Epithelial cell of prostate (primary cell): ENCODE data around the gene TMEM204.

Experiments used
- DNase-seq: peaks from one replicate; pipeline ENCODE4 v3.0.0-alpha.2; 2011; ENCODE audit warnings: low read depth, low spot score
- H3K27ac ChIP-seq: fragments of 450-650 bp; 2 replicates; pipeline ENCODE4 v1.5.1; 2017; ENCODE audit warnings: mild to moderate bottlenecking

The TMEM204 gene

DNA sequence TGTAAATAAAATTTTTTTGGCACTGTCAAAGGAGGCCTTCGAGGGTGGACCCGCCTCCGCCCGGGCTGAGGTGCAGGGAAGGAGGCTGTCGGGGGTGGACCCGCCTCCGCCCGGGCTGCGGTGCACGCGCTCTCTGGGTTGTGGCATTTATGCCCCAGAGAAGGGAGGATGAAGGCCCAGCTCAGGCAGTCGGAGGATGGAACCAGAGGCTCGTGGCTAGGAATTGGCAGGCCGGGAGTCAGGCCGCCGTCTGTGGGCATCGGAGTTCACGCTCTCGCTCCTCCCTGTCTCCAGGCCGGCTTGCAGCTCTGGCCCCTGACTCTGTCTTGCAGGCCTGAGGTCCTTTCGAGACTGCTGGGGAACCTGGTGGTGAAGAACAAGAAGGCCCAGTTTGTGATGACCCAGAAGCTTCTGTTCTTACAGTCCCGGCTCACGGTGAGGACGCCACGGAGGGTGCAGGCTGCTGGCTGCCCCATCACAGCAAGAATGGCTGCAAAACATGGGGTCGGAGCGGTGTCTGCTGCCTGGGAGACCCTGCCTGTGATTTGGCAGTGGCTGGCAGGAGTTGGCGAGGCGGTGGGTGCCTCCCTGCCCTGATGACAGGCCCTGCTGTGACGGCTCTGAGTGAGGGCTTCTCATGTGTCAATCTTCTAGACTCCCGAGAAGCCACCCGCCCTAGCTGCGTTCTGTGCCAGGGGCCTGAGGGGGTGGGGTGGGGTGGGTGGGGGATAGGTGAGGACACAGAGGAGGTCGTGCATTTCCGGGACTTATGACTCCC is 34.4 kb upstream of the TMEM204 start:
- H3K27ac ChIP-seq = no peak overlapping the region
- no peak for DNase-seq

DNA sequence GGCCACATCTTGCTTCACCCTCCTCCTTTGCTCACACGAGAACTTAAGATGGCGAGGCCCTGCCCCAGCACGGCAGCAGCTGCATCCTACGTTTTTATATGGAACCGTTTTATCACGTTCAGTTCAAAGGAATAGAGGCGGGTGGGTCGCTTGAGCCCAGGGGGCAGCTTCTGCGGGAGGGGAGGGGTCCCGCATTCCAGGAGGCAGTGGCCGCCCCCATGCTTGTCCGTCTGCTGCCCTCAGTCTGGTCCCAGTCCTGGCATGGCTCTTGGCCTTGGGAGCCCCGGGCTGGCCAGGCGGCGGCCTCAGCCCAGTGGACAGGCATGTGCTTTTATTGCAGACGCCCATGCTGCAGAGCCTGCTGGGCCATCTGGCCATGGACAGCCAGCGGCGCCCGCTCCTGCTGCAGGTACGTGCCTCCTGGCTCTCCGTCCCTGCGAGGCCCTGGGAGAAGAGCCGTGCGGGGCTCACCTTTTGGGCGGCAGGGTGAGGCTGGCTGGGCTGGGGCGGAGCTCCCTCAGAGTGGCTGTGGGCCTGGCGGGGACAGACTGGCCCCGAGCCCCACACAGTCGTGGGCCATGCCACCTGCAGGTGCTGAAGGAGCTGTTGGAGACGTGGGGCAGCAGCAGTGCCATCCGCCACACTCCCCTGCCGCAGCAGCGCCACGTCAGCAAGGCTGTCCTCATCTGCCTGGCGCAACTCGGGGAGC is 33.6 kb upstream of the TMEM204 start:
- no peak for DNase-seq
- no peak overlapping the region for H3K27ac ChIP-seq

DNA sequence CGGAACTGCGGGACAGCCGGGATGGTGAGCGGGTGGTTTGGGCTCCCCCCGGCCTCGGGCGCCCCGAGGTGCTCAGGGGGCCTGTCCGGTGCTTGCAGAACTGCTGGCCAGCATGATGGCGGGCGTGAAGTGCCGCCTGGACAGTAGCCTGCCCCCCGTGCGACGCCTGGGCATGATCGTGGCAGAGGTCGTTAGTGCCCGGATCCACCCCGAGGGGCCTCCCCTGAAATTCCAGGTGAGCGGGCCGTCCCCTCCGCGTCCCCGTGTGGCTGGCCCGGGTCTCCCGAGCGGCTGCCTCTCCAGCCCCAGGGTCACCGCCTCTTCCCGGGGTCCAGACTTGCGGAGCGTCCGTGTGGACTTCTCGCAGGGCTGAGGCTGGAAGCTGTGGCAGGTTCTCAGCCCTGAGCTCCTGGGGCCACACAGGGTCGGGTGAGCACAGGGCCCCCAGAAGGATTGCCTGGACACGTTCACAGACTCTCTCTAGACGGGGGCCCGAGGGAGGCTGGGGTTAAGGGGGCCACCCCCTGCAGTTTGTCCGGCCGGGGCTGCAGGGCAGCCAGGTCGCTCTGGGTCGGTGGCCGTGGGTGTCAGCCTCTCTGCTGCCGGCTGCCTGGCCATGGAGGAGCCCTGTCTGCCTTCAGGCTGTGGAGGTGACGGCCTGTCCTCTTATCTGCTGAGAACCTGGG is 32.9 kb upstream of the TMEM204 start:
- DNase-seq = no peak
- no peak overlapping the region for H3K27ac ChIP-seq

DNA sequence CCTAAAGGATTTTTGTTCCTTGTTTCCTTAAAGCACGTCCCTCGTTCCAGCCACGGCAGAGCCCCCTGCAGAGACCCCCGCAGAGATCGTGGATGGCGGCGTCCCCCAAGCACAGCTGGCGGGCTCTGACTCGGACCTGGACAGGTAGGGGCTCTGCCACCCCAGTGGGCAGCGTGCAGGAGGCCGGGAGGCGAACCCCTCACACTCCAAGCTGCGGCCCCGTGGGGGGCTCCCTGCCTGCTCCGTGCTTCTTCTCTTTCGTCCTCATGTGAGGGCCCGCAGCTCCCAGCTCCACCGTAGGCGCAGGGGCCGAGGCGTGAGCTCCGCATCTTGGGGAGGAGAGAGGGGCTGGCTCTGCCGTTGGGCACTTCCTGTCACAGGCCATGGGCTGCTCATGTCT is 31.8 kb upstream of the TMEM204 start:
- H3K27ac ChIP-seq = no peak overlapping the region
- no peak for DNase-seq

DNA sequence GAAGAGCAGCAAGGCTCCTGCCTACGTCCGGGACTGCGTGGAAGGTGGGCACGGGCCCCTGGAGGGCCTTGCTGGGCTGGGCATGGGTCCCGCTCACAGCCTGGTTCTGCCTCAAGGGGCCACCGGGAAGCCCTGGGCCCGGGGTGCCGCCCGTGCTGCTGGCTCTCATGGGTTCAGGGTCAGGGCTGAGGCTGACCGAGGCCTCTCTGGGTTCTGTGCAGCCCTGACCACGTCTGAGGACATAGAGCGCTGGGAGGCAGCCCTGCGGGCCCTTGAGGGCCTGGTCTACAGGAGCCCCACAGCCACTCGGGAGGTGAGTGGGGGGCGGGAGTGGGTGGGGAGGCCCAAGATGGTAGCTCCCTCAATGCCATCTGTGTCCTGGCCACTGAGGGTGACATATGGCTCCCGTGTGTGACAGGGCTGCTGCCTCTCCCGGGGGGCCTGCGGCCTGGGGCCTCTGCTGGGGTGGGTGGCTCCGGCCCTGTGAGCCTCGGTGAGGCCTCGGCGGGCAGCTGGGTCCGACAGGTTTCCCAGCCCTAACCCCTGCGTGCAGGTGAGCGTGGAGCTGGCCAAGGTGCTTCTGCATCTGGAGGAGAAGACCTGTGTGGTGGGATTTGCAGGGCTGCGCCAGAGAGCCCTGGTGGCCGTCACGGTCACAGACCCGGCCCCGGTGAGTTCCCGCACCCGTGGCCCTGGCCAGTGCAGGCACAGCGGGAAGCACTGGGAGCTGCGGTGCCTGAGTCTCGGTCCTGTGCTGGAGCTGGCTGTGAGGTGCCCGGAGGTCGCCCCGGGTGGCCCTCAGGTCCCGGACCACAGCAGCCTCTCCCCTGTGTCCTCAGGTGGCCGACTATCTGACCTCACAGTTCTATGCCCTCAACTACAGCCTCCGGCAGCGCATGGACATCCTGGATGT is 31.1 kb upstream of the TMEM204 start:
- H3K27ac ChIP-seq = no peak overlapping the region
- no peak for DNase-seq

DNA sequence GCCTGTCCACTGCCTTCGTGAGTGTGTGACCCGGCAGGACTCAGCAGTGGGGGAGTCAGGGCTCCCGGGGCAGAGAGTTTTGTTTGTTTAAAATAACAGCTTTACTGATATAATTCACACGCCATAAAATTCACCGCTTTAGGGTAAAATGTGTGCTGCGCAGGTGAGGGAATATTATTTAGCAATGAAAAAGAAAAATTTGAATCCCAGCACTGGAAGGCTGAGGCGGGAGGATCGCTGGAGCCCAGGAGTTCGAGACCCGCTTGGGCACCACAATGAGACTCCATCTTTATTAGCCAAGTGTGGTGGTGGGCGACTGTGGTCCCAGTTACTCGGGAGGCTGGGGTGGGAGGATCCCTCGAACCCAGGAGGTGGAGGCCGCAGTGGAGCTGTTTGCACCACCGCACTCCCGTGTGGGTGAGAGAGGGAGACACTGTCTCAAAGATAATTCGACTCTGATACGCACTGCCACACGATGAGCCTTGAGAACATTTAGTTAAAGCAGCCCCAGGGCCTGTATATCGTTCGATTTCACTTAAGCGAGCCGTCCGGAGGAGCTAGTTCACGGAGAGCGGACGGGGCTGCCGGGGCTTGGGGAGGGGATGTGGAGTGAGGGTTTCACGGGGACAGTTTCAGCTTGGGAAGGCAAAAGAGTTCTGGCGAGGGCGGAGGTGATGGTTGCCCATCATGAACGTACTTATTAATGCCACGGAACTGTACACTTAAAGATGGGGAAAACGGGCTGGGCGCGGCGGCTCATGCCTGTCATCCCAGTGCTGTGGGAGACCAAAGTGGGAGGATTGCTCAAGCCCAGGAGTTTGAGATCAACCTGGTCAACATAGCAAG is 30.1 kb upstream of the TMEM204 start:
- H3K27ac ChIP-seq = no peak overlapping the region
- DNase-seq = no peak

DNA sequence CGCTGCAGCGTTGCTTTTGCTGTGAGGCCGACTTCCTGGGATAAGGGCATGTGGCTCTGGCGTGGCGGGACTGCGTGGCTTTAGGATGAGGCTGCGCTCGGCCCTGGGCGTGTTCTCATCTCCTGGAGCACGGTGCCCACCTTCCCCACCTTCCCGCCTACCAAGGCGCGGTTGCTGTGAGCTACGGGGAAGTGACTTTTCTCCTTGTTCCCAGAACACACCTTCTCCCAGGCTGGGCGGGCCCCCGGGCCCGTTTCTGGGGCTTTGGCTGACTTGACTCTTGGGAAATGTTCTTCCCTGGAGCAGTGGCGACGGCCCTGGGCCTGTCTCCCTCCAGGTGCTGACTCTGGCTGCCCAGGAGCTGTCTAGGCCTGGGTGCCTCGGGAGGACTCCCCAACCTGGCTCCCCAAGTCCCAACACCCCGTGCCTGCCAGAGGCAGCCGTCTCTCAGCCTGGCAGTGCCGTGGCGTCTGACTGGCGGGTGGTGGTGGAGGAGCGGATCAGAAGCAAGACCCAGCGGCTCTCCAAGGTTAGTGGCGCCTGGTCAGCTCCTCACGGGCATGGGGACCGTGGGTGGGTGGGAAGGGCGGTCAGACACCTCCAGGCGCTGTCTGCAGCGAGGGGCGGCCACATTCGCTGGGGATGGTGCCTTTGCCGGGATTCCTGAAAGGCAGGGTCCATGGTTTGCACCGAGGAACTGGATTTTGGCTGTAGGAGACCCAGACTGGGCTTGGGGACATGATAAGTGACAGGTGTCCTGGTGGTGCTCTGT is 28.2 kb upstream of the TMEM204 start:
- no peak for DNase-seq

DNA sequence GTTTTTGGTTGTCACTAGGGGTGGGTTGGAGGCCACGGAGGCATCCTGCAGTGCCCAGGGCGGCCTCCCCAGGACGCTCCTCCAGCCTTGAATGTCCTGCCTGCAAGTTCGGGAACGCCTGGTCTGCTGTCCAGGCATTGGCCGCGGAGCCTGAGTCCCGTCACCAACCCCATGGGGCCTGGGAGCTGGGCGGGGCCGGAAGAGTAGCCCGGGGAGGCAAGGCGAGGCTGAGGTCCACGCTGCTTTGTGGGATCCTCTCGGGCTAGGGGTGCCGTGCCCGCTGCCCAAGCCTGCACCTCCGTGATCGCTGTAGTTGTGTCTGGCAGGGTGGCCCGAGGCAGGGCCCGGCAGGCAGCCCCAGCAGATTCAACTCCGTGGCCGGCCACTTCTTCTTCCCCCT is 27.6 kb upstream of the TMEM204 start:
- no peak for DNase-seq
- no peak overlapping the region for H3K27ac ChIP-seq

More for the DNA sequence above, 28.2 kb upstream of the TMEM204 start:
- H3K27ac ChIP-seq = no peak overlapping the region

DNA sequence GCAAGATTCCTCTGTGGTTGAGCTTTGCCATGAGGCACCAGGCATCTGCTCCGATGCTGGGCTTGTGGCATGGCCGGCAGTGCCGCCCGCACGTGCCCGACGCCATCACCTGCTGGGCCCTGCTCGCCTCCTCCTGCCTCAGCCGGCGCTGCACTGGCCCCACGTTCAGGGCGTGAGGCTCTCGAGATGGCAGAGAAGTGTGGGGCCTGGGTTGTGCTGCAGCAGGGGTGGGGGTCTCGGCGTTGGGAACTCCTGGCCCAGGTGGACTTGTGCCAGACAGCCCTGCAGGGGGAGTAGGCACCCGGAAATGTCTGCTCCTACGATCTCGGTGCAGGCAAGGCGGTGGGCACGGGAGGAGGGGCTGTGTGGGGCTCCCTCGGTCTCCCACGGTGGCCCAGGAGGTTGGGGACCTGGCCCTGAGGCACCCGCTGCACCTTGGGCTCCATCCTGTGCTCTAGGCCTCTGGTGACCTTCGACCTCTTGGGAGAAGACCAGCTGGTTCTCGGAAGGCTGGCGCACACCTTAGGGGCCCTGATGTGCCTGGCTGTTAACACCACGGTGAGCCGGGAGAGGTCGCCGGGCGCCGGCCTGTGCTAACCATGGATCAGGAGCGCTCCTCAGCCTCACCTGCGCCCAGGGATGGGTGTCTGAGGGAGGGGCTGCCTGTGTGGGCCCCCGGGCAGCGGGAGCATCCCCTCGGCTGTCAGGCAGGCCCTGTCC is 26.8 kb upstream of the TMEM204 start:
- H3K27ac ChIP-seq = no peak overlapping the region
- no peak for DNase-seq

DNA sequence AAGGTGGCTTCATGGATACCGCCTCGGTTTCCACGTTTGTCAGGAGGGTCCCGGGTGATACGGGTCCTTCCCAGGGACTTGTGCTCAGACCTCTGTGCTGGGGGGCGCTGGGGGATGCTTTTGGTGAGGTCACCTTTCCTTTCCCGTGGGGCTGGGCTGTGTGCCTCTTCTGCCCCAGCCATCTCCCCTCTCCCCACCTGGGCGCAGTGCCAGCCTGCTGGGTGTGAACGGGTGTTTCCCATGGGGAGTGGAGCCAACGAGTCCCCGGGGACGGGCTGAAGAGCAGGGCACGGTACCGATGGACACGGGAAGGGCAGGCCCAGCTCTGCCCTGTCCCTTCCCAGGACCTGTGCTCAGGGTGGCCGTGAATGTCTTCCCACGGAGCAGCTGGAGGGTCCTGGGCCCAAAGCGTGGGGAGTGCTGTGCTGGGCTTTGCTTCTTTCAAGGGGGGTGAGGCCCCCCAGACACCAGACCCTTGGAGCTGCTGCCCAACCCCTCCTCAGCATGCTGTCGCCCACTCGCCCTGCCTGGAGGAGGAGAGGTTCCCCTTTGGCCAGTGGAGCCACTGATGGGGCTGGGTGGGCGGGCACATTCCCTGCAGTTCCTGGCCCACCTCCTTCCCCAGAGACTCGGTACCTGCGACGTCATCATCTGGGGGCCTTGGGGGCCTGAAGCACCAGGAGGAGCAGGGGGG is 24.8 kb upstream of the TMEM204 start:
- DNase-seq = no peak
- H3K27ac ChIP-seq = no peak overlapping the region

DNA sequence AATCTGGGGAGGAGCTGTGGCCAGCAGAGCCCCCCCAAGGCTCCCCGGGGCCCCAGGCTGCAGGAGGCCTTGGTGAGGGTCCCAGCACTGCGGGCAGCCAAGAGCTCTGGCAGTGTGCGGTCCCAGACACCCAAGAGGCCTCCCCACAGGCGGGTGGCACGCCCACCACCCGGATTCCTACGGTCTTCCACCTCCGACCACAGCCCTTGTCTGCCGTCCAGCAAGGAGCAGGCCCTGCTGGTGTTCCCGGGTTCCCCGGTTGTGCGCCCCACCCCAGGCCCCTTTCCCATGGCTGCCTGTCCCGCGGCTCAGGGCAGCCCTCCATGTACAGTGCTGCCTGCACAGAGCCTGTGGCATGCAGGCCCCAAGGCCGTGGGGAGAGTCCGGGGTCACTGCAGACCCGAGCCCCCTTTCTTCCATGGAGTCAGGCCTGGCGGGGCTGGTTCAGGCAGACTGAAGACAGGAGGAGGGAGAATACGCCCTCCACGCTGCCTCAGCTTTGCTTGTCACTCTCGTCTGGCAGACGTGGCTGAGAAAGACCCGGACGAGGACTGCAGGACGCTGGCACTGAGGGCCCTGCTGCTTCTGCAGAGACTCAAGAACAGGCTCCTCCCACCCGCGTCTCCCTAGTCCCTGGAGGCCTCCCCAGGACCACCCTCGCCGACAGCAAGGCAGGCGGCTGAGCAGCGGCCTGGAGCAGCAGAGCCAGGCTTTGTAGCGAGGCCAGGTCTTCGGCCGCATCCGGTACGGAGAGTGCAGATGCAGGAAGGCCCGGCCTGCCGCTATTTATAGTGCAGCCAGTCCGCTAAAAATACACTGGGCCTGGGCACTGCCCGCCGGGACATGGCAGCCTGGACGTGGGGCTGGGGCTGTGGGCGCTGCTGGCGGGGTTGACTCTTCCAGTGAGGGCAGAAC is 23.9 kb upstream of the TMEM204 start:
- DNase-seq = no peak
- H3K27ac ChIP-seq = no peak overlapping the region

DNA sequence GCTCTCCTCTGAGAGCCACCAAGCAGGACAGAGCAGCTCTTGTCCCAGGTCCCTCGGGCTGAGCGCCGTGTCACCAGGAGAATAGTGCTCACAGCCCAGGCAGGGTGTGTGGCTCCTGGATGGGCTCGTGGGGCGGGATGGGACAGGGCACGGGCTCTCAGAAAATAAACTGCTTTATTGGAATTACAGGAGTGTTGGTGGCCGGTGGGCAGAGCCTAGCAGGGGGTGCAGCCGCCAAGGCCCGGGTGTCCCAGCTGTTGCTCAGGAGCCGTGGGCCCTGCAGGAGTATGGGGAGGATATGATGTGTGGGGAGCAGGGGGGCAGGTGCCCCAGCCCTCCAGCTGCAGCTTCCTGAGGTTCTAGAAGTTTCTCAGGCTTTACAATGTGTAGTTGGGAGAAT is 23.2 kb upstream of the TMEM204 start:
- no peak for DNase-seq
- no peak overlapping the region for H3K27ac ChIP-seq

DNA sequence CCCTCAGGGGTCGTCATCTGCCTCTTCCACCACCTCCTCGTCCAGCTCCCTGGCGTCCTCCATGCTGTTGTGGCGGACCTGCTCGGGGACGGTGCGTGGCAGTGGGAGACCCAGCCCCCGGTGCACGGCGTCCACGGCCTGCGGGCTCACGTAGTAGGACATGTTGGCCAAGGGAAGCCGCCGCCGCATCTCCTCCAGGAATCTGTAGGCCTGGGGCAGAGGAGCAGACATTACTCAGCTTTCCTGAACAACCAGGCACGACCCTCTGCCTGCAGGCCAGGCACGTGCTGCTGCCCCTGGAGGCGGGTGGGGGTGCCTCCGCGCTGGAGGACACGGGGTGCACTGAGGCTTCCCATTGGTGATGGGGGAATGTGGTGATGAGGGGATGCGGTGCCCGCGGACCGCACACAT is 22.5 kb upstream of the TMEM204 start:
- H3K27ac ChIP-seq = no peak overlapping the region
- no peak for DNase-seq

DNA sequence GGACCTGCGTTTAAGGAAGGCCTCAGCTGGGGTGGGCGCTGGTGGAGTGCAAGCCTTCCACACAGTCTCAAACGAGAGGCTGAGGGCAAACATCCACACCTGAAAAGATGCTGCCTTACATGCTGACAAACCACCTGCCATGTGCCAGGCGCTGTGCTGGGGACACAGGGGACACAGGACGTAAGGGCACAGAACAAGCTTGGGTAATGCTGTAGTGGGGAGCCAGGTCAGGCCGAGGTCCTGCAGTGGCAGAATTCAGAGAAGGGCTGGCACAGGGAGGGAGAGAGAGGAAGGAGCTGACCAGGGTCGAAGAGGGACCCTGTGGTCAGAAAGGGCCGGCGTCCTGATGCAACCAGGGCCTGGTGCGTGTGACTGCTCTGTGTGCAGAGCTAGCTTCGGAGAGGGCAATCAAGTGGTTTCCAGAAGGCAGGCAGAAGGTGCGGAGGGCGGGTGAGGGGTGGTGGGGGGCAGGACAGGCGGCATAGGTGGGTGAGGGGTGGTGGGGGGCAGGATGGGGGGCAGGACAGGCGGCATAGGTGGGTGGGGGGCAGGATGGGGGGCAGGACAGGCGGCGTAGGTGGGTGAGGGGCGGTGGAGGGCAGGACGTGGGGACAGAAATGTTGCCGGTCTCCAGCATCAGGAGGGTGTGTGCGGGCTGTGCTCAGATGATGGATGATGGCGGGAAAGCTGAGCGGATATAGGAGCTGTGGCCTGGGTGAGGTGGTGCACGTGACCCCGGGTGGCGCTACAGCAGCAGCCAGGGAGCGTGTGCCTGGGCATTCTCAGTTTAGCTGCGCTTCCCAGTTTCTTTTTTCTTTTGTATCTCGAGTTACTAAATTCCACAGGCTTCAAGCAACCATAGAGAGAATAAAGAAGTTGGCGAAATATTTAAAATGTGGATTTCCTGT is 21.6 kb upstream of the TMEM204 start:
- DNase-seq = no peak
- H3K27ac ChIP-seq = no peak overlapping the region

DNA sequence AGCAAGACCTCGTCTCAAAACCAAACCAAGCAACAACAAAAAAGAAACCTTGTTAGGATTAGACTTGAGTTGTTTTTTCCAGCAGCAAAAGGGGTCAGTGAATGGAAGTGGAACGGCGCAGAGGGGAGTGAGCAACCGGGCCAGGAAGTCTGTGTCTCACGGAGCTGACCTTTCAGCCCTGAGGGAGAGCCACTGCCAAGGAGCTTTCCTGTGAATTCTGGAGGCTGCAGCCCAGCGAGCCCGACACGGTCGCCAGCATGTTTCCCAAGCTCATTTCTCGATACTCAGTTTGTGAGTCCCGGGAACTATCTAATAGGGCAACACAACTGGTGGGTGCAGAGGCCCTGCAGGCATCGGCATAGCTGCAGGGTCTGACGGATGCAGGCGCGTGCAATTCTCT is 20.7 kb upstream of the TMEM204 start:
- no peak overlapping the region for H3K27ac ChIP-seq
- DNase-seq = no peak
